NCI-H82 treated with DMSO at 0.1 percent for 48 hours (cell line): ENCODE results near the gene FGD2.

Experiments used
- DNase-seq: peaks from one replicate; lab custom pipeline; 2025; ENCODE audit not compliant: unreplicated experiment; lab: John Stamatoyannopoulos, UW

FGD2 gene

DNA sequence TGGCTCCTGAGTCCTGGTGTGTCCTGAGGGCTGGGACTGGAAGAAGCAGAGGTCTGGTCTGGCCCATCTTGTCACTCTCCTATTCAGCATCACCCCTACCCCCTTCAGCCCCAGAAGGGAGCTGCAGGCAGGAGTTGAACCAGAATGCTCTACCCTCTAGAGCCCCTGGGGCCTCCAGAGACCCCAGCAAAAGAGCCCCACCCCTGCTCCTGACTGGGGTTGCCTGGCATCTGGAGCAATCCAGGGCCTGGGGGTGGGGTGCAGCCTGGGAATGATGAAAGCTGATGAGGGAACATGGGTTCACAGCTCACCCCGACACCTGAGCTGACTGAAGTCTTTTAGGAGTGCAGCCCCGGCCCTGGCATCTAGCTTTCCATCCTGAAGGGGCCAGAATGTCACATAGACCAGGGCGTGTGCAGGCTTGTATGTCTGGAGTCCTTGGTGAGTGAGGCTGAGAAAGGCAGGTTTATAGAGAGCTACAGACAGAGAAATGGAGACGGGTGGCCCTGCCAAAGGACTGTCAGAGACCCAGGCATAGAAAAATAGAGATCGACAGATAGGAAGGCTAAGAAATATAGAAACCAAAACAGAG lies 12.2 kb downstream of the FGD2 start:
- DNase-seq: no peak

DNA sequence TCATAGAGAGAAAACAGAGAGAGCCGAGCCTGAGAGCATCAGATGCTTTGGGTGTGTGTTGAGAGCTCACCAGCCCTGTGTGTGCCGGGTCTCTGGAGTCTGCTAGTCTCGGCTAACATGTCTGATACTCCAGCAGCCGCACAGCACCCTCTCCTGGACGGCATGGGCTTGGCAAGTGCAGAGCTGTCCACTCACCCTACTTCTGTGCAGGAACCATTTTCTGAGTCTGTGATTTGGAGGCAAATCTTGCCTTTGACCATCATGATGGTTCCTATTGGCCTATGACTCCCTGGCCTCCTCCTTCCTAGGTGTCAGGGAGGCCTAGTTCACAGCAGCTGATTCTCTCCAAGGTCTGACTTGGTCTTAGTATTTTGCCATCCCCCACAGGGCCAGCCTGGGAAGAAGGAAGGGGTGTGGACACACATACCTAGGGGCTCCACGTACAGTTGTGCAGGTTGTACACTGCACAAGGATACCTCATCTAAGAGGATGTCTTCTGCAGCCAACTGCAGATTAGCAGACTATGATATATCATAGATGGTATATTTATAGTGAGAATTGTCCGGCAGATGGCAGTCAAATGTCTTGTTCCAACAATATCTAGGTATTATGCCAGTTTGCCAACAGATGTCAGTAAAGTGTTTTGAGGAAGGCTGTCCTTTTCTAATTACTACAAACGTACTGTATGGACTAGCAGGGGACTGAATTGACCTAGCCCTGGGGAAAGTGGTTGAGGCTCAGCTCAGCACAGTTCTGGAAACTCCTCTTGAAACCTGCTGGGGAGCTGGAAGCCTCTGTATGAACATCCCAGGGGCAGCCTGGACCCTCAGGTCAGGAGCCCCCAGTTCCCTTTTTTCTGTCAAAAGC lies 13.0 kb downstream of the FGD2 start:
- peak; percentile 77 for DNase-seq

DNA sequence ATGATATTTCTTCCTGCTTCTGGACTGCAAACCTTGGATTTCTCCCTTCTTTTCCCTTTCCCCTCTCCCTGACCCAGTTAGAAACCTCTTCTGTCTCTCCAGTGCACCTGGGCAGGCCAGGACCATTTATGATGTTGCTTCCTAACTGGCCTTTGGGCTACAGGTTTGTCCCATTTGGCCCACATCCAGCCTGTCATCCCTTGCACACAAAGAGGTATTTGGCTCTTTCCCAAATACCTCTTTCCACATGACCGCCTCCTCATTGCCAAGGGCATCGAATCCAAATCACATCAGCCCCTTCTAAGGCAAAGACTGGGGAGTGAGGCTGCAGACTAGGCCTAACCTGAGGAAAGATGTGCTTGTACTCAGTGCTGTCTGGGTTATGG lies 13.6 kb downstream of the FGD2 start:
- DNase-seq: no peak

GRCh38 chr6:37020381-37020780 lies 14.9 kb downstream of the FGD2 start:
- no peak for DNase-seq

GRCh38 chr6:37020812-37021211 lies 15.4 kb downstream of the FGD2 start:
- DNase-seq: no peak

GRCh38 chr6:37021356-37022129 lies 16.1 kb downstream of the FGD2 start:
- no peak for DNase-seq

GRCh38 chr6:37022135-37022863 lies 16.8 kb downstream of the FGD2 start:
- no peak for DNase-seq

GRCh38 chr6:37024656-37025337 lies 19.3 kb downstream of the FGD2 start:
- DNase-seq: no peak

GRCh38 chr6:37025621-37026466 lies 20.4 kb downstream of the FGD2 start:
- no peak for DNase-seq

DNA sequence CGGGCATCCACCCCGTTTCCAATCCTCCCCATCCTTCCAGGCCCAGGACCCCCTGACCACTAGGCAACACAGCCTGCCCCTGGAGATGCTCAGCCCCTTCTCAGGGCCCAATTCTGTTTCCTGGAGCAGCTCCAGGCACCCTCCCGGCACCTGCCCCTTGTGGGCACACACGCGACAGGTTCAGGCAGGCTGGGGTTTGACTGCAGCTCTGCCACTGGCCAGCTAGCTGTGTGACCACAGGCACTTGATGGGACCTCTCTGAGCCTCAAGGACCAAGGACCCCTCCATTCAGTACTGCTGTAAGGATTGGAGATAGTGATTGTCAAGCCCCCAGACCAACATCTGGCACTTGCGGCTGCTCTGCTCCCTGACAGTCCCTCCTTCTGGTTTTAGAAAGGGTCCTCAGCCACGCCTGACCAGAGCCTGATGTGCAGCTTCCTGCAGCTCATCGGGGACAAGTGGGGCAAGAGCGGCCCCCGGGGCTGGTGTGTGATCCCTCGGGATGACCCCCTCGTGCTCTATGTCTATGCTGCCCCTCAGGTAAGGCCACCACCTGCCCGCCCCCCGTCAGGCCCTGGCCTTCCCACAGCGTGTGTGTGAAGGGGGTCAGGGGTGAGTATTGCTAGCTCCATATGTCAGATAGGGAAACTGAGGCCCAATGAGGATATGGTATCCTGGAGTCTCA lies 21.7 kb downstream of the FGD2 start:
- no peak for DNase-seq

- DNase-seq: no peak
These were observed 22.5 kb downstream of the FGD2 start for GRCh38 chr6:37027811-37028469.

- DNase-seq: no peak
These were observed 24.0 kb downstream of the FGD2 start for GRCh38 chr6:37029249-37029971.

DNA sequence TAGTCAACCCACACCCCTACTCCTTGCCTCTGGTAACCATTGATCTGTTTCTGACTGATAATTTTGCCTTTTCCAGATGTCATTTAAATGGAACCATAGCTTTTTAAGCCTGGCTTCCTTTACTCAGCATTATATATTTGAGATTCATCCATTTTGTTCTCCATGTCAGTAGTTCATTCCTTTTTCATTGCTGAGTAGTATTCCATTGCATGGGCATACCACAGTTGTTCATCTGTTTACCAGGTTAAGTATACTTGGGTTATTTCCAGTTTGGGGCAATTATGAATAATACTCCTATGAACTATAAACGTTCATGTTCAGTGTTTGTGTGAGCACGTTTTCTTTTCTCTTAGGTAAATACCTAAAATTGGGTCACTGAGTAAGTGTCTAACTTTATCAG lies 25.1 kb downstream of the FGD2 start:
- DNase-seq: no peak

DNA sequence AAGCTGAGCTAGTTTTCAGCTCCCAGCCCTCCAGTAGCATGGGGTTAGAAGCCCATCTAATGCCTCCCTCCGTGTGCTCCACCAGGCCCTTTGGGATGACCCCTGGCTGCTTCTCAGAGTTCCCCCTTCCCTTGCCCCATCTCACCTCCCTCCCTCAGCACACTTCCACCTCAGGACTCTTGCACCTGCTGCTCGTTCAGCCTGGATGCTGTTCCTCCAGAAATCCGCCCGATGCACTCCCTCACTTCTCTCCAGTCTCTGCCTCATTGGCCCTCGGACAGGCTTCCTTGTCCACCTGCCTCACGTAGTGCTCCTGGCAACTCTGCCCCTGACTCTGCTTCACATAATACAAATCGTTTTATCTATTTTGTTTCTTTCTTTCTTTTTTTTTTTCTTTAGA lies 26.8 kb downstream of the FGD2 start:
- no peak for DNase-seq

DNA sequence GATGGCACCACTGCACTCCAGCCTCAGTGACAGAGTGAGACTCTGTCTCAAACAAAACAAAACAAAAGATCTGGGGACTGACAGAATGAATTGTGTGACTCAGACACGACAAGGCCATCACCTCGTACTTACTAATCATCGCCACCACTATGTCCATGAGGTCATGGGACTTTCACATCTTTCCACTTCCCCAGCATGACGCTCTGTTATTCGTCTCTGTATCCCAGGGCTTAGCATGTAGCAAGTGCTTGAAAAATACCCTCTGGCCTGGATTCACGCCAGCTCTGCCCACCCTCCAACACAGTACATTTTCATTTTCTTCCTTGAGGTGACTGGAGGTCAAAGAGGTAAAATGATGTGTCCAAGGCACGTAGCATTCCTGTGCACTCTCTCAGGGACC lies 27.8 kb downstream of the FGD2 start:
- no peak for DNase-seq

DNA sequence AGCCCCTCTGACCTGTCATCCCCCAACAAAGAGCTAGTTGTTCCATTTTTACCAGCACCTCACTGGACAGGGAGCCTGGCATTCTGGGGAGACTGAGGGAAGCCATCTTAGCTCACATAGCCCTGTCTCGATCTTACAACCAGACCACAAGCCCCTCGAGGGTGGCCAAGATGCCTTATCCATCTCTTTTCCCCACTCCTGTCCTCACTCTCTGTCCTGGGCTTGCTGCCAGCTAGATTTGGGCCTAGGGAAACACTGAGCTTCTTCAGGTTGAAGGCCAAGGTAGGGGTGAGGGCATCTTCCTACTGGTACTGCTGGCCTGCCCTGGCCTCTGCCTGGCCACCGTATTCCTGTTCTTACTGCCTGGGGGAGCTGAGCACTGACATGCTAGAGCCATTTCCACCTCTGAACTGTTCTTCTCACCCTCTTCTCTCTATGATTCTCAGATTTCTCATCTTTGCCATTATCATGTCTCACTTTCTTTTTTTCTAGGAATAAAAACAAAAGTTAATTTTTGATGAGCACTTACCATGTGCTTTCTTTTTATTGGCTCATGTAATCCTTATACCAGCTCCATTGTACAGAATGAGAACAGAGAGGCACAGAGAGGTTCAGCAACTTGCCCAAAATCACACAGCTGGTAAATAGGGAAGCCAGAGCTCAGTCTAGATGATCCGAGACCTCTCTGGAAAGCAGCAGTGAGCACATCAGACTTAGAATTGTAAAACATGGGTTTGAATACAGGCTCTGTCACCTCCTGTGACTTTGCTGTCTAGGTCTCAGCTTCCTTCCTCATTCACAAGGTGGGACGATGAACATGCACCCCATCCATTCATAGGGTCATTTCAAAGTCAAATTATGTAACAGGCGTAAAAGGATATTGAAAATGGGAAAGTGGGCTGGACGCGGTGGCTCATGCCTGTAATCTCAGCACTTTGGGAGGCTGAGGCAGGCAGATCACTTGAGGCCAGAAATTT lies 28.7 kb downstream of the FGD2 start:
- no peak for DNase-seq

GRCh38 chr6:37036146-37036545 lies 30.7 kb downstream of the FGD2 start:
- DNase-seq: peak; percentile 13
